Non-pigmented ciliary epithelial cell (primary cell): Measurements from ENCODE around the gene CORO2B.
"Not testable (repeated sequence)": the region's sequence is repeated elsewhere in the genome, so short reads cannot be mapped to it uniquely, and the experiment has no call there.

ENCODE experiments used
- DNase-seq: peaks from one replicate; pipeline ENCODE4 v3.0.0-alpha.2; 2010; ENCODE audit warnings: low read depth

Gene CORO2B

DNA sequence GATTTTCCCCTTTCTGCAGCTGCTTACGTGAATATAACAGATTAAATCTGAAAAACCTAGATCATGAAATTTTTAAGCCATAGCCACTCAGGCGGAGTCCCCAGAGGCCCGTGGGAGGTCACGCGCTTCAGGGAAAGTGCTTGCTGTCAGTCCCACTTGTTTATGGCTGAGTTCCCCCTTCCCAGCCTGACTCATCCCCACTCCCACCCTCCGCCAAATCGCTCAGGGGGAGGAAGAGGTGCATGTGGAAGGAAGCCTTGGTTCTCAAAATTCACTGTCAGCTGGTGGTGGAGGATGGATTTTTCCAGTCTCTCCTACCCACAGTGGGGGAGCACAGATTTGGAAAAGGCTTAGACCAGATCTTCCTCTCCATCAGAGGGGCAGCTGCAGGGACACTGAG, 67.4 kb downstream of the CORO2B start:
- no peak for DNase-seq

GRCh38 chr15:68646696-68647095, 67.9 kb downstream of the CORO2B start:
- DNase-seq, result no peak

GRCh38 chr15:68647361-68647760, 68.6 kb downstream of the CORO2B start:
- DNase-seq, result not testable (repeated sequence)

GRCh38 chr15:68650901-68651709, 72.3 kb downstream of the CORO2B start:
- no peak for DNase-seq

DNA sequence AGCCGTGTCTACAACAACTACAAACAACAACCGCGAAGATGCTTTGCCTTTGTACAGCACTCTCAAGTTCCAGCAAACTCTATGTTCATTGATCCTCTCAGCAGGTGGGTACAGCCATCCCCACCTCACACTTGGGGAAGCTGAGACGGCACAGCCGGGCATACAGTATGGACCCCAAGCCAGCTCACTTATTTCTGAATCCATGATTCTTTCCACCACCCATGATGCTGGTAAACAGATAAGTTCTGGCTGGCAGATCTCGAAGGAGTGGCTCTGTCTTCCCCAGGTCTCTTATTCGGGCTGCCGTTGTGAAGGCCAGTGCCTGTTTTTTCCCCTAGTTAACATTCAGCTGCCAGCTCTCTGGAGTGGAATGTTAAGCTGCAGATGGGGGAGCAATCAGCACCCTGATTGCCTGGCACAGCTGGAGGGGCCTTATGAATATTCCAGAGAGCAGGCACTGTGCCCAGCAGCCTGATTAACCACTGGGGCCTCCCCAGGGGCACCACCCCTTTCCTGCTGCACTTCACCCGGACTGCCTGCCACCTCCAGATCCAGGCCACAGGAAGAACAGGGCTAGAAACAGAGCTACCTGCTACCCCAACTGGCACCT, 73.2 kb downstream of the CORO2B start:
- DNase-seq, result no peak

DNA sequence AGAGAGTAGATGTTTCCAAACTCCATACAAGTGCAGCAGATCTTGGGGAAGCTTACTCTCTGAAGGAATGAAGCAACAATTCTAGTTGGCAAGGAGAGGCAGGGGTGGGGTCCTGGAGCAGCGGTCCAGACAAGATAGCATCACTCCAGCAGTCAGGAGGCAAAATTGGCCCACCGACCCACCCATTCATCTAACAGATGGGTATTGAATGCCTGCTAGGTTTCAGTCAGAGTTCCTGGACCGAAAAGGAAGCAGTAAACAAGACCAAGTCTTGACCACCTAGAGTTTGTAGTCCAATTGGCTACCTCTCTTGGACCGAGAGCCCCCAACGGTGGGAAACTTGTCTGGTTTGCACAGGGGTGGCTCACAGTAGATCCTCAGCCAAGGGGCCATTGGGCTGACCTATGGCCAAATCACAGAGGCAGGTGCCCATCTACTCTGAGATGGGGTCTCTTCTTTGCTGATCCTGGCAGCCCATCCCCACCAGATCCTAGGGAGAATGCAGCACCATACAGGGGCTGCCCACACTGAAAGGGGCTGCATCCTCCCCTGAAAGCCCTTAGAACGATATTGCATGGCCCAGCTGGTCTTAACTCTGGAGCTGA, 74.3 kb downstream of the CORO2B start:
- no peak for DNase-seq

GRCh38 chr15:68653801-68654200, 75.0 kb downstream of the CORO2B start:
- no peak for DNase-seq

DNA sequence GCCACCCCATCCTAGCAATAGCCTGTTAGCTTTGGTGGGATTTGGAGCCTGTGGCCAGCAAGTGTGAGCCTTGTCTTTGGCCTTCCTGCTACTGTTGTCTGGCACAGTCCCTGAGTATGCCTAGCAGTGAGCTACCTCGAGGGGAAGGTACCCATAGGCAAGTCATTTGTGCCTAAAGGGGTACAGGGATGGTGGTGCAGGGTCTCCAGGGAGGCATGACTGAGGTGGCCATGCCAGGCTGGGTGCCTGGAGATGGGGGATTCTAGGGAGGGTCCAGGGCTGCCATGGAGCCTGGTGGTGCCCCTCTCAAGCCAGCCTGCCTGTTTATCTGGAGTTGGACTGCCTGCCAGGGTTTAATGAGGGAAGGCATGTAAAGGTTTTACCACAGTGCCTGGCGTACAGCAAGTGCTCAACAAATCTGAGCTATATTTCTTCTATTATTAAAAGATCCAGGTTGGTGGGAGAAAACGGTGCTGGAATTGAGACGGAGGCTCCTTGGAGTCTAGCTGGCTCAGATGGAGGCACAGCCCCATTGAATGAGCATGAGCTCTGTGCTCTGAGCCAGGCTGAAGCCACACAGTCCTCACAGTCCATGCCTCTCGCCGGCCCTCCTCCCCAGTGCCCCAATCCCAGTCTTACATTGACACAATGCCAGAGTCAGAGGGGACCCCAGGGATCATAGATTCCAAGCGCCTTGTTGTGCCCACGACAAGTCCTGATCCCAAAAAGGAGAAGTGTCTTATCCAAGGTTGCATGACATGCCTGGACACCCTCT, 76.2 kb downstream of the CORO2B start:
- DNase-seq, result no peak

DNA sequence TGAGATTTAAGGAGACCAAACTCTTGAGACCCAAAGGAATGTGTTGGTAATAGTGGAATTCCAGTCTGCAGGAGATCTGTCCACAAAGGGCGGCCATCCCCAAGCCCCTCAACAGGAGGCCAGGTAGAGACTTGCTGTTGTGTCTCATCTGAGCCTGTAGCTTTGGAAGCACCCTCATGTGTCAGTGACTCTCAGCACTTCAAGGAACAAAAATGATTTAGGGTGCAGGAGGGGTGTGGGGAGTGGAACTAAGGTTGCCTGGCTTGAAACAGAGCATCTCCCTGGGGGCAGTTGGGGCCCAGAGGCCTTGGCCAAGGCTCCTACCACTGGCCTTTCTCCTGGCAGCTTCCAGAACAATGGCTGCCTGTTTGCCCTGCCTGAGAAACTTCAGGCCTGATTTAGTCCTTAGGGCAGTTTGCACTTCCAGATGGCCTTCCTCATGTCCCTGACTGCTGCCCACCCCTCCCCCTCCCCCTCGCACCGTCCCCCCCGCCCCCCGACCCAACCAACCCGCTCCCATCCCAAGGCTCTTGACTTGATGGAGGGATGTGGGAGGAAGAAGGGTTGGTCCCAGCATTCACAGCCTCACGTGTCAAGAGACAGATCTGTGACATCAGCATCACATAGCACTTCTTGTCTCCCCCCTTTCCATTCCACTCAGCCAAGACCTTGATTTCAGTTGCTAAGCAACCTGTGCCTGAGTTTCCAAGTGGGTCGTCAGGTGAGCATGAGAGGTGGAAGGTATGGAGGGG, 77.1 kb downstream of the CORO2B start:
- DNase-seq, result no peak

- DNase-seq, result no peak
Measured at GRCh38 chr15:68656438-68656739, 77.6 kb downstream of the CORO2B start.

DNA sequence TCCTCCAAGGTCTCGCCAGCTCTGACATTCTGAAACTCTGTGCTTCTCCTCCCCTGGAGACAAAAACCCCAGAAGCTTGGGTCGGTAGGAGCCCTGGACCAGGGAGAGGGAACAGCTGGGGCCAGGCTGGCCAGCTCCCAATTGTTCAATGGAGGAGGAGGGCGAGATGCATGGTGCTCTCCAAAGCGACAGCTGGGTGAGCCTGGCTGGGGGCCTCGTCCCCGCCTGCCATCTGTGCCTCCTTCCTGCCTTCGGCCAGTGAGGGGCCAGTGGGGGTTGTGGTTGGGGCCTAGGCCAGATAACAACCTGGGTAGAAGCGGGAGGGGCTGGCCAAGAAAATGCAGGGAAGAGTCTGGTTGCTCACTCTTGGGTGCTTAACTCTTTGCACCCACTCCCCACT, 79.4 kb downstream of the CORO2B start:
- no peak for DNase-seq

- no peak for DNase-seq
Measured at GRCh38 chr15:68658641-68659358, 80.0 kb downstream of the CORO2B start.

- no peak for DNase-seq
Measured at GRCh38 chr15:68663526-68663925, 84.7 kb downstream of the CORO2B start.

- DNase-seq, result no peak
Measured at GRCh38 chr15:68666120-68666811, 87.5 kb downstream of the CORO2B start.

- no peak for DNase-seq
Measured at GRCh38 chr15:68666812-68667450, 88.1 kb downstream of the CORO2B start.

DNA sequence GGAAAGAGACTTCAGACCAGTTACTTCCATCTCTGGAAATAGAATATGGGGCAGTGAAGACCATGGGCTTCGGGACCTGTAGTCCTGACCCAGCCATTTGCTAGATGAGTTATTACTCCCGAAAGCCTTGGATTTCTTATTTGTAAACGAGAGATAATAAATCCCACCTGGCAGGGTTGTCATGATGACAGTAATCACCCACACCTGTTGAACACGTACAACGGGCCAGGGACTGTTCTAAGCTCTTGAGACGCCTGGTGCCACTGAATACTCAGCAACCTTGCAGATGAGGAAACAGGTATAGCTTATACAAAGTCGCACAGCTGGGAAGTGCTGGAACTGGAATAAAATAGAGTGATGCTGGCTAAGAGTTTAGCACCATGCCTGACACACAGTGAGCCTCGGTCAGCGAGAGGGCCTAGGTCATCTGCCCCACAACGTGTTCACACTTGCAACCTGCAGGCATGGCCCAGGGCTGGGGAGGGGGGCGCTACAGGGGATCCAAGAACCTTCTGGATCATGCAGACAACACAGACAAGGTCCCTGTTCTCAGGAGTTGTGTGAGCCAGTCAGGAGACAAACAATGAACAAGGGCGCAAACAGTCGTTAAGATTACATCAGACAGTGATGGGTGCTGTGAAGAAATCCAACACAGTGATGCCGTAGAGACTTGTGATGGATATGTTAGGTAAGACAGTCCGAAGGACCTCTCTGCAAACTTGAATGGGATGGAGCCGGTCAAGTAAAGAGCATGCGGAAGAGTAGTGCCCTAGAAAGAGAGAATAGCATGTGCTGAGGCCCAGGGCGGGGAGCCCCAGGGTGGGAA, 89.2 kb downstream of the CORO2B start:
- DNase-seq, result no peak

DNA sequence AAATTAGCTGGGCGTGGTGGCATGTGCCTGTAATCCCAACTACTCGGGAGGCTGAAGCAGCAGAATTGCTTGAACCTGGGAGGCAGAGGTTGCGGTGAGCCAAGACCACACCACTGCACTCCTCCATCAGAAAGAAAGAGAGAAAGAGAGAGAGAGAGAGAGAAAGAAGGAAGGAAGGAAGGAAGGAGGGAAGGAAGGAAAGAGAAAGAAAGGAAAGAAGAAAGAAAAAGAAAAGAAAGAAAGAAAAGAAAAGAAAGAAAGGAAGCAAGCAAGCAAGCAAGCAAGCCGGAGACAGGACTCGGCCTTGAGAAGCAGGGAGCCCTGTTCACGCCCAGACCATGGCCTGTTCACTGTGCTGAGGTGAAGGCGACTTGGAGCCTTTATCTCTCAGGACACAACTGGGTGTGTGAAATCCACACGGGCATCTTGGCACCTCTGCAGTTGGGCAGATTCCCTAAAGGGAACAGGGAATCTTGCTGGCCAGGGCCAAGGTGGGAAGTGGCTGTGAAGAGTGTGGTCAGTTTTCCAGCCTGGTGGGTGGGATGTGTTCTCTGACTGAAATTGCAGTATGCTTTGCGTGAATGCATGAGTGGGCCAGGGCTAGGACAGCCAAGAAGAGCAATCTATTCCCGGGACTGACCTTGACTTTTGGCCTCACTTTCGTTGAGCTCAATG, 90.3 kb downstream of the CORO2B start:
- no peak for DNase-seq

- DNase-seq, result no peak
Measured at GRCh38 chr15:68672251-68672650, 93.5 kb downstream of the CORO2B start.

DNA sequence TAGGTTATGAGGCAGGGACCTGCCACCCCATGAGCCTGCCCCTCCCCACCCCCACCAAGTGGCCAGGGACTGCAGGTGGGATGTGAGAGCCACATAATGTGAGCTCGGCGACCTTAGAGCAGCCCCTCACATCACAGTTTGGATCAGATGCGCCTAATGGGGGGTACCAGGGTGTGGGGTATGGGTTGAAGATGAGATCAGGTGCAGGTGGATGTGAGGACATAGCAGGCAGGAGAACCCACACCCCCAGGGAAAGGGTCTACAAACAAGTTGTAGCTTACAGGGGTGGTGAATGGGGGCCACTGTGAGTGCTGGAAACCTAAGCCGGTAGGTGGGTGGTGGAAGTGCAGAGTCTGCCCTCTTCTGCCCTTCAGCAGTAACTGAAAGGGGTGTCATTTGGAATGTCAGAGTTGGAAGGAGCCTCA, 94.0 kb downstream of the CORO2B start:
- DNase-seq, result no peak
